Prostate gland (tissue), 2 donors: ENCODE results near the gene CHAF1A. TPM values are rescaled to one million over a fixed set of nuclear protein-coding genes. Genes with fewer than 3 reads are reported as not detected.

Experiments used
- DNase-seq: peaks from one replicate; pipeline ENCODE4 v3.0.0-alpha.2; 2019; ENCODE audit warnings: low spot score
- H3K27ac ChIP-seq, 2 donors: fragments of 200-600 bp; sonication (generic); 2 replicates each; pipeline ENCODE4 v1.5.1; 2017 to 2019
- H3K27me3 ChIP-seq: fragments of 200-600 bp; sonication (generic); replicated peaks from 2 replicates; pipeline ENCODE4 v1.5.1; 2019; ENCODE audit not compliant: insufficient read depth
- H3K36me3 ChIP-seq, 2 donors: fragments of 200-600 bp; sonication (generic); 1 replicate in 1 of 2; 2 replicates in 1 of 2; pipeline versions ENCODE4 v1.5.1 to v1.8.1; 2017 to 2019
- H3K4me1 ChIP-seq: fragments of 200-600 bp; sonication (generic); replicated peaks from 2 replicates; pipeline ENCODE4 v1.5.1; 2019
- H3K4me3 ChIP-seq, 2 donors: fragments of 200-600 bp; sonication (generic); 2 replicates each; pipeline ENCODE4 v1.5.1; 2017 to 2019
- H3K9me3 ChIP-seq: fragments of 200-600 bp; sonication (generic); 2 replicates; pipeline ENCODE4 v1.5.1; 2017
- CTCF ChIP-seq, 4 experiments: fragments of 200-600 bp in 2 of 4; fragments of 450-650 bp in 2 of 4; sonication (generic) in 2 of 4; IDR thresholded peaks; 1 replicate in 3 of 4; 2 replicates in 1 of 4; pipeline ENCODE4 v1.5.1; 2016 to 2019; ENCODE audit warnings: antibody characterized with exemption in 4 of 4, mild to moderate bottlenecking in 2 of 4, moderate library complexity in 2 of 4
- POLR2A ChIP-seq: fragments of 450-650 bp; IDR thresholded peaks from one replicate; pipeline ENCODE4 v1.6.1; 2016; ENCODE audit warnings: antibody characterized with exemption, mild to moderate bottlenecking
- POLR2AphosphoS5 ChIP-seq: sonication (generic); formaldehyde crosslinking; IDR thresholded peaks from one replicate; pipeline ENCODE4 v1.6.1; 2017; ENCODE audit warnings: antibody characterized with exemption
- WGBS: methylation state at CpG from one replicate; pipeline ENCODE4 v1.1.5; 2018; 5-methylcytosine and 5-hydroxymethylcytosine counted together
- intact Hi-C: fragments of 100-400 bp; cut with DNase I; formaldehyde crosslinking; loops from one replicate; pipeline ENCODE4 v1.14.2; 2022
- total RNA-seq, 2 donors: library from RNA; depleted of rRNA; stranded (reverse); fragments of >200 nt; gene quantifications; one replicate each; pipeline ENCODE4 v1.1.0, GENCODE V29; 2016

The CHAF1A gene
- total RNA-seq, 2 donors from 2014 or later: 13.0 to 18.1 TPM

DNA sequence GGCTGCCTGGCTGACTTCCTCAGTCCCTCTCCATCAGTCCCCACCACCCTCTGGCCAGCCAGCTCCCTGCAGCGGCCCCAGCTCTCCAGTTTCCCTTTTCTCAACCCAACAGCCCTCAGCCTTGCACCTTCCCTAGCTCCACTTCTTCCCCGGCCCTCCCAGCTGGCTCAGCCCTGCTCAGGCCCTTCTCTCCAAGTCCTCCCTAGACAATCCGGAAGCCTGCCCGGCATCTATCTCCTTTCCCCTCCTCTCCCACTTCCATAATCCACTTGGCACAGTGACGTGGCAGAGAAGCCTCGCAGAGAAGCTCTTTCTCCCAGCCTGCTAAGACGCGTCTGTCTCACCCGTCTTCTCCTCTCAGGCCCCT lies 54.0 kb downstream of the CHAF1A start:
- intact Hi-C loops: loop anchor here (5.0 kb wide), 1 partner anchor 54 kb away; the partner anchor contains the start of genes CHAF1A and SH3GL1
- 3% methylated on average over 9 of the region's 9 CpGs for WGBS
- no peak for DNase-seq

DNA sequence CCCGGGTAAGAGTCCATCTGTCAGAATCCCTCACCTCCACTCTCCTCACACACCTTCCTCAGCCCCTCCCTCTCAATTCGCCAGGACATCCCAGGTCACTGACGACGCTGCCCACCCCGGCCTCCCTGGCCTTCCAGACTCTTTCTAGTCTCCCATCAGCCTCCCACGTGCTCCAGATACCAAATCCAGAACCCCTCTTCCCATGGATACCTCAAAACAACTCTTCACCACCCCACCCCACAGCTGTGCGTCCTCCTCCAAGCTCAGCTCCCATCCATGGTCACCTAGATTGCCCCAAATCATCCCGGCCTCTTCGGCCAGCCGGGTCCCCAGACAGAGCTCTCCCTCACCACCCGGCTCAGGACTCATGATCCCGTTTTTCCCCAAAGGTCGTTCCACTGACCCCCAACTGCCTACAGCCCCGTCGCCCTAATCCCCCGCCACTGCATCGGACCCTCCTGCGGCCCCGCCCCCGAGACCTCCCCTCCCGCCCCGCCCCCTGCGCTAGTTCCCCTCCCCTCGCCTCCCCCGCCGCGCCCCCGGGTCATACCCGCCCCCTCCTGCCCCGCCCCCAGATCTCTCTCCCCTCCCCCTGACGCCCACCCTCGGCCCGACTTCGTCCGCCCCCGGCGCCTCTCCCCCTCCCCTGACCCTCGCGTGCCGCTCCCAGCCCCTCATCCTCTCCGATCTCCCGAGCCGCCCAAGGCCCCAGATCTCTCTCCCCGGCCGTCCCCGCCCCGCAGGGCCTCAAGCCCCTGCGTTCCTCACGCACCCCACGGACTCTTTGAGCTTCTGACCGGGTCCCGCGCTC lies 54.6 kb downstream of the CHAF1A start:
- DNase-seq: no peak
- Histone ChIP-seq H3K9me3 (no peaks in the 10 kb centered on the region), H3K4me1 (peaks cover 17% of the 10 kb centered on the region), H3K27me3 (no peaks in the 10 kb centered on the region), H3K36me3 (peaks cover 9 to 12% of the 10 kb centered on the region in 2 donors), H3K4me3 (peak overlapping the region; percentile 74 to 88), H3K27ac (peak overlapping the region; percentile 84 to 93)
- no peak for TF ChIP-seq CTCF (IDR thresholded peaks at IDR 0.05)
- TF ChIP-seq POLR2AphosphoS5: no peak
- TF ChIP-seq POLR2A: no peak
- 4% methylated on average over 40 of the region's 53 CpGs for WGBS
- intact Hi-C loops: loop anchor here (5.0 kb wide), 1 partner anchor 55 kb away; the partner anchor contains the start of genes CHAF1A and SH3GL1

More for the DNA sequence above, 54.0 kb downstream of the CHAF1A start:
- Histone ChIP-seq H3K36me3 (peaks cover 12% of the 10 kb centered on the region in 2 donors), H3K27me3 (no peaks in the 10 kb centered on the region), H3K27ac (peak overlapping the region; percentile 84 to 93), H3K9me3 (no peaks in the 10 kb centered on the region), H3K4me3 (peak overlapping the region; percentile 74 to 88), H3K4me1 (peaks cover 17% of the 10 kb centered on the region)
- TF ChIP-seq POLR2A (no peak), CTCF (IDR thresholded peaks at IDR 0.05) (no peak), POLR2AphosphoS5 (no peak)

- peaks cover 4 to 5% of the 10 kb centered on the region in 2 donors for H3K36me3 ChIP-seq
- H3K27ac ChIP-seq: peak within 1 kb of the TSS; percentile 84 to 93
- intact Hi-C loops: loop anchor here (5.0 kb wide), 1 partner anchor 56 kb away; the partner anchor contains the start of genes CHAF1A and SH3GL1
- TF ChIP-seq POLR2A (peak; percentile 22), CTCF (IDR thresholded peaks at IDR 0.05) (peak in 1 of 4 experiments; percentile 31), POLR2AphosphoS5 (peak; percentile 95)
- H3K4me3 ChIP-seq: peak within 1 kb of the TSS; percentile 74 to 88
- 8% methylated on average over 52 of the region's 52 CpGs for WGBS
- H3K27me3 ChIP-seq: no peaks in the 10 kb centered on the region
- peaks cover 17% of the 10 kb centered on the region for H3K4me1 ChIP-seq
- DNase-seq: peak; percentile 99
- H3K9me3 ChIP-seq: no peaks in the 10 kb centered on the region
These were observed 55.4 kb downstream of the CHAF1A start, which contains the start of gene UBXN6 for GRCh38 chr19:4457654-4458395. Gene UBXN6 (minus strand): TSS chr19:4457794. CDS start chr19:4457697, 97 bp downstream.

- intact Hi-C loops: no loop called here
- H3K4me3 ChIP-seq: no peak overlapping the region
- 82% methylated on average over 8 of the region's 8 CpGs for WGBS
These were observed 62.6 kb downstream of the CHAF1A start for GRCh38 chr19:4464815-4465581.

More at GRCh38 chr19:4464815-4465581, 62.6 kb downstream of the CHAF1A start:
- DNase-seq: no peak
- H3K4me1 ChIP-seq: no peaks in the 10 kb centered on the region
- TF ChIP-seq POLR2AphosphoS5: no peak
- no peak for TF ChIP-seq CTCF (IDR thresholded peaks at IDR 0.05)
- TF ChIP-seq POLR2A: no peak
- no peaks in the 10 kb centered on the region for H3K27me3 ChIP-seq
- no peaks in the 10 kb centered on the region for H3K36me3 ChIP-seq
- no peaks in the 10 kb centered on the region for H3K9me3 ChIP-seq
- no peak overlapping the region for H3K27ac ChIP-seq
